ENCODE measurements around the gene GALNTL6.

The GALNTL6 gene

DNA sequence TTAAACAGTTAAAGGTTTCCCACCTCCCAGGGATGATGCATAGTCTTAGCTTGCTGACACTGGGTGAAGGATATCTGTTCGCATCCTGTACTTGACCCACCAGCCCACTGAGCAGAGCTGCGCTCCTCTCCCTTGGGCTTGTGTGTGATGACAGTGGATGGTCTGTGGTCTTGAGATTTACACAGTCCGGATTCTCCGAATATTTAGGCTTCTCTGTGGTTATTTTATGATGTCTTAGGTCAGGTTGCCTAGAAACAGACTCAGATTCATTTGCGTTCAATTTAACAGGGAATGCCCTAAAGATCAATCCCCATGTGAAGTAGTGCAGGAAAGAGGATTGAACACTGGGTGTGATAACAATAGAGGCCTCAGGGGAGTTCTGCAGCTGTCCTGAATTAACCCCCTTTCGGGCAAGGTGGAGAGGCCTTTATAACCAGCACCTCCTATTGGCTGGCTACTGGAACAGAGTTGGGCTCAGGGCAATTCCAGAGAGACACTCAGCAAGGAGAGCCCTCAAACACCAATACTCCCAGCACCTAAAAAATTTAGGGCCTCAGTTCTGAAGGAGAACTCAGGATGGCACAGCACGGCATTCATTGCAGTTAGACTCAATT lies 702.2 kb downstream of the GALNTL6 start:
- H3K4me3 ChIP-seq (ENCODE audit: low read length), result no peak overlapping the region
- no peak for DNase-seq (ENCODE audit: low read depth)
- TF ChIP-seq, protein P1, sequence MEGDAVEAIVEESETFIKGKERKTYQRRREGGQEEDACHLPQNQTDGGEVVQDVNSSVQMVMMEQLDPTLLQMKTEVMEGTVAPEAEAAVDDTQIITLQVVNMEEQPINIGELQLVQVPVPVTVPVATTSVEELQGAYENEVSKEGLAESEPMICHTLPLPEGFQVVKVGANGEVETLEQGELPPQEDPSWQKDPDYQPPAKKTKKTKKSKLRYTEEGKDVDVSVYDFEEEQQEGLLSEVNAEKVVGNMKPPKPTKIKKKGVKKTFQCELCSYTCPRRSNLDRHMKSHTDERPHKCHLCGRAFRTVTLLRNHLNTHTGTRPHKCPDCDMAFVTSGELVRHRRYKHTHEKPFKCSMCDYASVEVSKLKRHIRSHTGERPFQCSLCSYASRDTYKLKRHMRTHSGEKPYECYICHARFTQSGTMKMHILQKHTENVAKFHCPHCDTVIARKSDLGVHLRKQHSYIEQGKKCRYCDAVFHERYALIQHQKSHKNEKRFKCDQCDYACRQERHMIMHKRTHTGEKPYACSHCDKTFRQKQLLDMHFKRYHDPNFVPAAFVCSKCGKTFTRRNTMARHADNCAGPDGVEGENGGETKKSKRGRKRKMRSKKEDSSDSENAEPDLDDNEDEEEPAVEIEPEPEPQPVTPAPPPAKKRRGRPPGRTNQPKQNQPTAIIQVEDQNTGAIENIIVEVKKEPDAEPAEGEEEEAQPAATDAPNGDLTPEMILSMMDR (conservative IDR thresholded peaks at IDR 0.05; ENCODE audit: low read depth, low read length), result no peak

DNA sequence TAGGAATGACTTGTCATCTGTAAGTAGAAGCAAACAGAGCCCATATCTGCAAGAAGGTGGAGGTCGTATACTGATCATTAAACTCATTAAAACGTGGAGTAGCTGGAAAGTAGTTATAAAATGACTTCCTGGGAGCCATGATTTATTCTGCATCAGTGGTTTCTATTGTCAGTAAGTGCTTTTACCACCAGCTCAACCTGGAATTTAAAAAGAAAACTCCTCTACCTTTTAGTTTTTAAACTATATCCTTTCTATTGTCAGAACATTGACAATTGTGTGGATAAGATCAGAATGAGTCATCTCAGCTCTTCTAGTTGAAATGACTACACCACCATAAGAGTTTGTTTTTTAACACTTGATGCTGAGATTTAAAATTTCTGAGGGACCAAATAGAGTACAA lies 704.2 kb downstream of the GALNTL6 start:
- TF ChIP-seq, protein P1 (conservative IDR thresholded peaks at IDR 0.05; ENCODE audit: low read depth, low read length), result no peak
- no peak overlapping the region for H3K4me3 ChIP-seq (ENCODE audit: low read length)
- no peak for DNase-seq (ENCODE audit: low read depth)

DNA sequence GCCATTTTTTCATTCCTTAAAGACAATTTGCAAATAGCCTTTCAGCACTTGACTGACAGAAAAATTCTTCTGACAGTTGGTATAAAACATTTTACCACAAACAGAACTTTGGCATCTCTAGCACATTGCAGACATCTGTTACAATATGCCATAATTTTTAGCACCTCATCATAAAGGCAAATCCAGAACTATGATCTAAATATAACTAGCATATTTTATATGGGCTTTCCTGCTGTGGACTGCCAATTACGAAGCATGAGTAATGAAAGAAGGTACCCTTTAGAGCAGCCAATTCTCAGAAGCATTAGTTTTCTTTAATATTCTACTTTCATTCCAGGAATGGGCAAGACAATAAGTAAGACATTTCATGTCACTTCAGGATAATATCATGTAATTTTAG lies 708.0 kb downstream of the GALNTL6 start:
- TF ChIP-seq, protein P1 (conservative IDR thresholded peaks at IDR 0.05; ENCODE audit: low read depth, low read length), result no peak
- no peak for DNase-seq (ENCODE audit: low read depth)
- no peak overlapping the region for H3K4me3 ChIP-seq (ENCODE audit: low read length)

DNA sequence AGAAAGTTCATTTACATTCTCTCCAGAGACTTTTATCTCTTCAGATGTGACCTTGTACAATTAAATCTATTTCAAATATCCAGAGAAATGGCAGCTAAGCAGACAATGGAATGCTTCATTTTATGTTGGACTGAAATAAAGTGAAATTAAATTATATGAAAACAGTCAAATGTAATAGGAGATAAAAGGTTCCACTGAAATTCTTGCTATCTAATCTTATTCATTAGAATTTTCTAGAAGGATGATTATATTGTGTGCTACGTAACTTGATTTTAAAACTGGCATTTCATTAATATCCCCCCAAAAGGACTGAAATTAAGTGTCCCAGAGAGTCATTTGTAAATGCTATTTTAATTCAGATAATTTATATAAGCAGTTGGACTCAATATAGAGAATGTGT lies 708.5 kb downstream of the GALNTL6 start:
- TF ChIP-seq, protein P1 (conservative IDR thresholded peaks at IDR 0.05; ENCODE audit: low read depth, low read length), result no peak
- DNase-seq (ENCODE audit: low read depth), result no peak
- H3K4me3 ChIP-seq (ENCODE audit: low read length), result no peak overlapping the region

DNA sequence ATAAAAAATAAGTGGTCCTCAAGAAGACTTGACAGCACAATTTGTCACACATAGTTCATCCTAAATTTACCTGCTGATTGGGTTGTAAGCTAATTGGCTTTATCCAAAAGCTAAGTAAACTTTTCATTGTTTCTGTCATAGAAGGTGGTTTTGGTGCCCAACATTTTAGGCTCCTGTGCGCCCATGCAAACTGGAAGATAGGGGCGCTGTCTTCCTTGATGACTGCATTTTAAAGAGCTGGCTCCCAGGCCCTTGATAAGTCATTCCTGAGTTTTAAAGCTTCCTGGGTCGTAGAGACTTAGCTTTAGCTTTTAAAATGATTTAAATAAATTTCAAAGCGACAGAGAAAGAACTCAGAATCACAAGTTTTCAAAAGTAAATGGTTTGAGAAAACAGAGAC lies 730.0 kb downstream of the GALNTL6 start:
- TF ChIP-seq, protein P1 (conservative IDR thresholded peaks at IDR 0.05; ENCODE audit: low read depth, low read length), result no peak

DNA sequence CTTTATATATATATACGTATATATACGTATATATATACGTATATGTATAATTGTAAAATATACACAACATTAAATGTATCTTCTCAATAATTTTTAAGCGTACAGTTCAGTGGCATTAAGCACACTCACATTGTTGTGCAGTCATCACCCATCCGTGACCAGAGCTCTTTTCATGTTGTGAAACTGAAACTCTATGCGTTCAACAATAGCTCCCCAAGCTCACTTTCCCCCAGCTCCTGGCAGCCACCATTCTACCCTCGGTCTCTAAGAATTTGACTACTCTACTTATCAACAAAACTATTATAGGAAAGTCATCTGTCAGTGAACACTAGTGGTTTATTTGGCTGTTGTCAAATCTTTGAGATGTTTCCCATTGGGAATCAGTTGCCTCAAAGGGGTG lies 733.6 kb downstream of the GALNTL6 start:
- no peak overlapping the region for H3K4me3 ChIP-seq (ENCODE audit: low read length)
- TF ChIP-seq, protein P1 (conservative IDR thresholded peaks at IDR 0.05; ENCODE audit: low read depth, low read length), result no peak
- no peak for DNase-seq (ENCODE audit: low read depth)

More for the DNA sequence above, 730.0 kb downstream of the GALNTL6 start:
- DNase-seq (ENCODE audit: low read depth), result no peak
- H3K4me3 ChIP-seq (ENCODE audit: low read length), result no peak overlapping the region

DNA sequence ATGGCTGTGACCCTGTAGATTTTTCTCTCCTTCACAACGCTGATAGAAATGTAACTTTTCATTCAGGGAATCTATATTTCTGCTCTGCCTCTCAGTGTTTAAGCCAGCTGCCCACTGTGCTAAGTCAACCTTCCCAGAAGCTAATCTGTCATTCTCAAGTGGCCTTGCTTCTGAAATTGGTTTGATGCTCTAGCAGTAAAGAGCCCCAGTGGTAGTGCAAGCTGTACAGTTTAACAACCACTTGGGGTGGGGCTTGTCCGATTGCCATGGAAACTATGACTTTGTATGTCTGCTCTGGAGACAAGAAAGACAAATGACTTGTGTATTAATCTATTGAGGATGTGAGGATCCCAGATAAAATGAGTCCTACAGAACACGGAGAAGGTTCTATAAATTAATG lies 734.5 kb downstream of the GALNTL6 start:
- no peak overlapping the region for H3K4me3 ChIP-seq (ENCODE audit: low read length)
- TF ChIP-seq, protein P1 (conservative IDR thresholded peaks at IDR 0.05; ENCODE audit: low read depth, low read length), result no peak
- DNase-seq (ENCODE audit: low read depth), result no peak
